Calu3 (cell line): Measurements from ENCODE around the gene LAMA2. TPM values are rescaled to one million over a fixed set of nuclear protein-coding genes. Genes with fewer than 3 reads are reported as not detected.

Experiments
- BruUV-seq: library from RNA; stranded (reverse); fragments of 400-500 nt; replicated peaks from 2 replicates; lab custom pipeline; 2021; lab: Mats Ljungman, UMichigan
- CTCF ChIA-PET: fragments of 300-600 bp; sonication (Branson Sonifier 250); formaldehyde crosslinking; loops from one replicate; lab custom pipeline; 2022; ENCODE audit warnings: antibody characterized with exemption; lab: Charles Lee
- DNase-seq: peaks from one replicate; pipeline ENCODE4 v3.0.0; 2022
- H3K27ac Mint-ChIP-seq: one replicate; pipeline ENCODE4 v1.8.0; 2022; ENCODE audit warnings: mixed read lengths; ENCODE audit not compliant: unreplicated experiment
- H3K27me3 Mint-ChIP-seq: one replicate; pipeline ENCODE4 v1.8.0; 2022; ENCODE audit warnings: mixed read lengths; ENCODE audit not compliant: unreplicated experiment
- H3K36me3 Mint-ChIP-seq: one replicate; pipeline ENCODE4 v1.8.0; 2022; ENCODE audit warnings: mild to moderate bottlenecking, moderate library complexity, mixed read lengths; ENCODE audit not compliant: insufficient read depth, unreplicated experiment
- H3K4me1 Mint-ChIP-seq: one replicate; pipeline ENCODE4 v1.8.0; 2022; ENCODE audit warnings: mild to moderate bottlenecking, low read depth, mixed read lengths; ENCODE audit not compliant: unreplicated experiment
- H3K4me3 Mint-ChIP-seq: one replicate; pipeline ENCODE4 v1.8.0; 2022; ENCODE audit warnings: mild to moderate bottlenecking, low read depth, moderate library complexity, mixed read lengths; ENCODE audit not compliant: unreplicated experiment
- H3K9me3 Mint-ChIP-seq: one replicate; pipeline ENCODE4 v1.8.0; 2022; ENCODE audit warnings: low read depth, mixed read lengths; ENCODE audit not compliant: unreplicated experiment
- intact Hi-C: fragments of 100-400 bp; cut with micrococcal nuclease; formaldehyde crosslinking; loops from one replicate; pipeline ENCODE4 v1.10.0; 2022; ENCODE audit not compliant: unreplicated experiment
- total RNA-seq: library from RNA; stranded (reverse); gene quantifications from 2 replicates; pipeline ENCODE4 v1.2.3, GENCODE V29; 2022
- TF ChIP-seq, protein P1 (sequence below): fragments of 200-600 bp; IDR thresholded peaks from one replicate; pipeline ENCODE4 v1.8.0; 2022; ENCODE audit warnings: antibody characterized with exemption; ENCODE audit not compliant: unreplicated experiment

Gene LAMA2
- total RNA-seq, 1 experiment from 2014 or later: 0.80 TPM

DNA sequence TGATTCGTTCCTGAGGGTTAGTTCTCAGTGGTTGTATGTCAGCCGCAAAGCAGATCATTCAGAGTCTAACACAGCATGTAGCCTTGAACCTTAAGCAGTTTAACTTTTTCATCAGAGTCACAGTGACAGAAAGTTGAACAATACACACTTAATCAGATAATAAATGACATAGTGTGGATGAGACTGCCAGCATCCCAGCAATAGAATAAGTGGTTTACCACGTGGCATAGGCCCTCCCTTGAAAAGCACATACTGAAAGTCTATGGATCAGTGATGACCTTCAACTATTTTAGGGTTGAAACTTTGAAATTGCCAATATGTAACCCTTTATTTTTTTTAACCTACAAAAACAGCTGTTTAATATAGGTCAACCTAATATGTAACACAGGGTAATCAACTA is 561.7 kb downstream of the LAMA2 start:
- intact Hi-C loops: no loop called here
- no TSS peak for BruUV-seq
- CTCF ChIA-PET: no interaction called here
- Mint-ChIP-seq H3K36me3 (no peaks in the 10 kb centered on the region), H3K4me3 (no peak overlapping the region), H3K4me1 (peaks cover 7% of the 10 kb centered on the region), H3K9me3 (no peaks in the 10 kb centered on the region), H3K27me3 (no peaks in the 10 kb centered on the region), H3K27ac (no peak overlapping the region)
- TF ChIP-seq, protein P1, sequence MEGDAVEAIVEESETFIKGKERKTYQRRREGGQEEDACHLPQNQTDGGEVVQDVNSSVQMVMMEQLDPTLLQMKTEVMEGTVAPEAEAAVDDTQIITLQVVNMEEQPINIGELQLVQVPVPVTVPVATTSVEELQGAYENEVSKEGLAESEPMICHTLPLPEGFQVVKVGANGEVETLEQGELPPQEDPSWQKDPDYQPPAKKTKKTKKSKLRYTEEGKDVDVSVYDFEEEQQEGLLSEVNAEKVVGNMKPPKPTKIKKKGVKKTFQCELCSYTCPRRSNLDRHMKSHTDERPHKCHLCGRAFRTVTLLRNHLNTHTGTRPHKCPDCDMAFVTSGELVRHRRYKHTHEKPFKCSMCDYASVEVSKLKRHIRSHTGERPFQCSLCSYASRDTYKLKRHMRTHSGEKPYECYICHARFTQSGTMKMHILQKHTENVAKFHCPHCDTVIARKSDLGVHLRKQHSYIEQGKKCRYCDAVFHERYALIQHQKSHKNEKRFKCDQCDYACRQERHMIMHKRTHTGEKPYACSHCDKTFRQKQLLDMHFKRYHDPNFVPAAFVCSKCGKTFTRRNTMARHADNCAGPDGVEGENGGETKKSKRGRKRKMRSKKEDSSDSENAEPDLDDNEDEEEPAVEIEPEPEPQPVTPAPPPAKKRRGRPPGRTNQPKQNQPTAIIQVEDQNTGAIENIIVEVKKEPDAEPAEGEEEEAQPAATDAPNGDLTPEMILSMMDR: no peak
- no peak for DNase-seq

DNA sequence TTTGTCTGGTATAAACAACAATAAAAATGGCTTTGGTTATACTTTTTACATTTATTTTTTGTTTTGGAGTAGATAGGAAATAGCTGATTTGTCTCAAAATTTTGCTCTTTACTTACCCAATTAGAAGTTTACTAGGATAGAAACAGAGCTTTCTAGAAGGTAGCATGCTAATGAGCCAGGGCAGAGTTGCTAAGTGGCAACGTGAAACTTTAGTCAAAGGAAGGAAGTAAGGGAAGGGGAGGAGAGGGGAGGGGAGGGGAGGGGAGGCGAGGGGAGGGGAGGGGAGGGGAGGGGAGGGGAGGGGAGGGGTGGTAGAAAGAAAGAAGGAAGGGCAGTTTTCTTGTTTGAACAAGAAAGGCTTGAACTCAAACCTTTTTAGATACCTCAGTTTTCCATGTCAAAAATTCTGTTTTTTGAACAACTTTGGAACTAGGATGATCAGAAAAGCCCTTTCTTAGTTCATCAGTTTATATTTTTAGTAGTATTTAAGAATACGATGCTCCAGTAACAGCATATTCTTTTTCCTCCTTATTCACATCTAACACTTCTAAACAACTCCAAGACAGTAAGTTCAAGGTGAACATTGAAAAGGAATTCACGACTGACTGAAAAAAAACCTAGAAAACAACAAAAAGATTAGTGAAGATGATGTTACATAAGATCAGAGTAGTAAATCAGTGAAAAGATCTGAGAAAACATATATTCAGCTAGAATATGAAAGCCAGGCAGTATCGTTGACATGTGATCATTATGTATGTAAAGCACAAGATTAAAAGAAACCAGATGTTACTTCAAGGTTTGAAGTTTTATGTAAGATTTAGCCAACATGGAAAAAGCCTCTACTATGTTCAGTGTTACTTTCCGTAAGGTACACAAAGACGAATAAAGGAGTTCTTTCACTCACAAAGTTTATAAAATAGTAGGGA is 563.6 kb downstream of the LAMA2 start:
- DNase-seq: no peak
- TF ChIP-seq, protein P1: no peak
- no peaks in the 10 kb centered on the region for H3K27me3 Mint-ChIP-seq
- H3K27ac Mint-ChIP-seq: peak overlapping the region; percentile 50
- no TSS peak for BruUV-seq
- no peaks in the 10 kb centered on the region for H3K9me3 Mint-ChIP-seq
- H3K4me1 Mint-ChIP-seq: peaks cover 7% of the 10 kb centered on the region
- CTCF ChIA-PET: interaction anchor here (0.6 kb wide), 1 partner anchor 198 kb away, joined by 4 read pairs; no protein-coding TSS in a partner anchor
- H3K36me3 Mint-ChIP-seq: no peaks in the 10 kb centered on the region
- no peak overlapping the region for H3K4me3 Mint-ChIP-seq
- intact Hi-C loops: no loop called here

DNA sequence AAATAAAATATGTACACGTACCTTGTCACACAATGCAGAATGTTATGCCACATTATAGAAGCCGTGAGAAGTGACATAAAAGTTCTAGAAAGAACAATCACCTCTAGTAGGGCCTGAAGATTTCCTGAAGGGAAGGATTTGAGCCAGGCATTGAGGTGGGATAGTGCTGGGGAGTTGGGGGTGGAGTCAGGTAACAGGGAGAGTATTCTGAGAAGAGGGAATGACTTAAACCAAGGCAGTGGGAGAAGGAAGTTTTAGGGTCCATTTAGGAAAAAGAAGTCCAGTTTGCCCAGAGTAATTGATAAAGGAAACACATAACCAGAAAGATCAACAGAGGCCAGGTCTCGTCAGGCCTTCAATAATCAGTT is 564.2 kb downstream of the LAMA2 start:
- TF ChIP-seq, protein P1: no peak
- peaks cover 7% of the 10 kb centered on the region for H3K4me1 Mint-ChIP-seq
- intact Hi-C loops: no loop called here
- no peaks in the 10 kb centered on the region for H3K27me3 Mint-ChIP-seq
- peak overlapping the region; percentile 50 for H3K27ac Mint-ChIP-seq
- no peak overlapping the region for H3K4me3 Mint-ChIP-seq
- DNase-seq: no peak
- H3K36me3 Mint-ChIP-seq: no peaks in the 10 kb centered on the region
- no peaks in the 10 kb centered on the region for H3K9me3 Mint-ChIP-seq
- CTCF ChIA-PET: no interaction called here
- BruUV-seq: no TSS peak

DNA sequence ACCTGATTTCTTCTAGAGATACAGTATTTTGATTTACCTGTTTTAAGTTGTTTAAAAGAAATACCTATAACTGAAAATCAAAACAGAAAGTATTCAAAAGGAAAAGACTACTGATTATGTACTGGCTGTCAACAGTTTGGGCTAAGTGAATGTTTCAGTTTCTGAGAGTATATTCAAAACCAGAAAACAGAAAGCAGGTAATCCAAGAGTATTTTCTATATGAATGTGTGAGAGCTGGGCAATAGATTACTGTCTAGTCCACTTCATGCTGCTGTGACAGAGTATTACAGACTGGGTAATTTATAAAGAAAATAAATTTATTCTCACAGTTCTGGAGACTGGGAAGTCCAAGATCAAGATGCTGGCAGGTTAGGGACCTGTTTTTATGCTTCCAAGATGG is 566.0 kb downstream of the LAMA2 start:
- Mint-ChIP-seq H3K4me1 (peaks cover 7% of the 10 kb centered on the region), H3K9me3 (no peaks in the 10 kb centered on the region), H3K27ac (no peak overlapping the region), H3K4me3 (no peak overlapping the region), H3K36me3 (no peaks in the 10 kb centered on the region), H3K27me3 (no peaks in the 10 kb centered on the region)
- TF ChIP-seq, protein P1: no peak
- intact Hi-C loops: no loop called here
- no peak for DNase-seq
- CTCF ChIA-PET: no interaction called here
- BruUV-seq: no TSS peak
